Breast epithelium (tissue), 4 donors: ENCODE data around the gene LDLRAD4. TPM values are rescaled to one million over a fixed set of nuclear protein-coding genes. Genes with fewer than 3 reads are reported as not detected.

Experiments used
- DNase-seq, 2 donors: peaks; one replicate each; pipeline ENCODE4 v3.0.0-alpha.2; 2019; ENCODE audit warnings: low spot score in 2 of 2
- H3K27ac ChIP-seq, 2 donors: fragments of 200-600 bp; sonication (generic) in 1 of 2; one replicate each; pipeline ENCODE4 v1.5.1; 2016 to 2019; ENCODE audit warnings: mild to moderate bottlenecking in 1 of 2
- H3K27me3 ChIP-seq, 2 donors: fragments of 200-600 bp; sonication (generic) in 1 of 2; one replicate each; pipeline versions ENCODE4 v1.5.1 to v1.6.0; 2017 to 2019; ENCODE audit warnings: control low read depth in 1 of 2, mild to moderate bottlenecking in 1 of 2
- H3K36me3 ChIP-seq: fragments of 200-600 bp; one replicate; pipeline ENCODE4 v1.5.1; 2019
- H3K4me1 ChIP-seq, 2 donors: fragments of 200-600 bp; sonication (generic); one replicate each; pipeline ENCODE4 v1.5.1; 2016 to 2019; ENCODE audit warnings: control low read depth in 1 of 2
- H3K4me3 ChIP-seq, 3 donors: fragments of 200-600 bp; sonication (generic); 1 replicate in 2 of 3; 2 replicates in 1 of 3; pipeline ENCODE4 v1.5.1; 2016 to 2019; ENCODE audit warnings: mild to moderate bottlenecking in 3 of 3, moderate library complexity in 2 of 3
- H3K9me3 ChIP-seq, 2 donors: fragments of 200-600 bp; sonication (generic) in 1 of 2; one replicate each; pipeline ENCODE4 v1.5.1; 2016 to 2019; ENCODE audit warnings: control low read depth in 1 of 2
- POLR2A ChIP-seq: fragments of 450-650 bp; IDR thresholded peaks from one replicate; pipeline ENCODE4 v1.6.1; 2016; ENCODE audit warnings: antibody characterized with exemption, mild to moderate bottlenecking, moderate library complexity
- POLR2AphosphoS5 ChIP-seq, 3 donors: sonication (generic); formaldehyde crosslinking; IDR thresholded peaks; one replicate each; pipeline ENCODE4 v1.6.1; 2017; ENCODE audit warnings: antibody characterized with exemption in 3 of 3
- intact Hi-C: fragments of 100-400 bp; cut with DNase I; formaldehyde crosslinking; loops from one replicate; pipeline ENCODE4 v1.15.1; 2023; ENCODE audit warnings: low total_unique reads
- total RNA-seq, 3 donors: library from RNA; depleted of rRNA; stranded (reverse); fragments of >200 nt; gene quantifications; one replicate each; pipeline ENCODE4 v1.1.0, GENCODE V29; 2016
- TF ChIP-seq, protein P1 (sequence below), 3 donors: fragments of 450-650 bp; IDR thresholded peaks; one replicate each; pipeline ENCODE4 v1.5.1; 2016 to 2017; ENCODE audit warnings: antibody characterized with exemption in 3 of 3, mild to moderate bottlenecking in 3 of 3, moderate library complexity in 3 of 3

LDLRAD4 gene
- total RNA-seq, 3 donors from 2014 or later: 28.5 to 94.3 (median 42.9) TPM

- TF ChIP-seq, protein P1, sequence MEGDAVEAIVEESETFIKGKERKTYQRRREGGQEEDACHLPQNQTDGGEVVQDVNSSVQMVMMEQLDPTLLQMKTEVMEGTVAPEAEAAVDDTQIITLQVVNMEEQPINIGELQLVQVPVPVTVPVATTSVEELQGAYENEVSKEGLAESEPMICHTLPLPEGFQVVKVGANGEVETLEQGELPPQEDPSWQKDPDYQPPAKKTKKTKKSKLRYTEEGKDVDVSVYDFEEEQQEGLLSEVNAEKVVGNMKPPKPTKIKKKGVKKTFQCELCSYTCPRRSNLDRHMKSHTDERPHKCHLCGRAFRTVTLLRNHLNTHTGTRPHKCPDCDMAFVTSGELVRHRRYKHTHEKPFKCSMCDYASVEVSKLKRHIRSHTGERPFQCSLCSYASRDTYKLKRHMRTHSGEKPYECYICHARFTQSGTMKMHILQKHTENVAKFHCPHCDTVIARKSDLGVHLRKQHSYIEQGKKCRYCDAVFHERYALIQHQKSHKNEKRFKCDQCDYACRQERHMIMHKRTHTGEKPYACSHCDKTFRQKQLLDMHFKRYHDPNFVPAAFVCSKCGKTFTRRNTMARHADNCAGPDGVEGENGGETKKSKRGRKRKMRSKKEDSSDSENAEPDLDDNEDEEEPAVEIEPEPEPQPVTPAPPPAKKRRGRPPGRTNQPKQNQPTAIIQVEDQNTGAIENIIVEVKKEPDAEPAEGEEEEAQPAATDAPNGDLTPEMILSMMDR (IDR thresholded peaks at IDR 0.05): no peak
- no peak for TF ChIP-seq POLR2A
- H3K9me3 ChIP-seq: no peaks in the 10 kb centered on the region
- no peak for DNase-seq
- peaks cover 5% of the 10 kb centered on the region for H3K36me3 ChIP-seq
- H3K27me3 ChIP-seq: no peaks in the 10 kb centered on the region
- intact Hi-C loops: no loop called here
- no peak overlapping the region for H3K27ac ChIP-seq
- no peak overlapping the region for H3K4me3 ChIP-seq
- no peaks in the 10 kb centered on the region for H3K4me1 ChIP-seq
Observed at GRCh38 chr18:13647761-13648160, 429.2 kb downstream of the LDLRAD4 start.

GRCh38 chr18:13649397-13650390, 431.1 kb downstream of the LDLRAD4 start:
- Histone ChIP-seq H3K4me3 (no peak overlapping the region), H3K9me3 (no peaks in the 10 kb centered on the region), H3K27ac (no peak overlapping the region), H3K4me1 (no peaks in the 10 kb centered on the region), H3K36me3 (peaks cover 5% of the 10 kb centered on the region), H3K27me3 (no peaks in the 10 kb centered on the region)
- no peak for TF ChIP-seq POLR2A
- no peak for TF ChIP-seq POLR2AphosphoS5 (IDR thresholded peaks at IDR 0.05)
- TF ChIP-seq, protein P1 (IDR thresholded peaks at IDR 0.05): no peak
- intact Hi-C loops: no loop called here
- no peak for DNase-seq

GRCh38 chr18:13653746-13654433, 435.3 kb downstream of the LDLRAD4 start:
- Histone ChIP-seq H3K4me1 (no peaks in the 10 kb centered on the region), H3K36me3 (no peaks in the 10 kb centered on the region), H3K27ac (no peak overlapping the region), H3K4me3 (no peak overlapping the region), H3K27me3 (no peaks in the 10 kb centered on the region), H3K9me3 (no peaks in the 10 kb centered on the region)
- TF ChIP-seq POLR2AphosphoS5 (IDR thresholded peaks at IDR 0.05): no peak
- TF ChIP-seq, protein P1 (IDR thresholded peaks at IDR 0.05): no peak
- TF ChIP-seq POLR2A: no peak
- intact Hi-C loops: no loop called here
- DNase-seq: no peak

DNA sequence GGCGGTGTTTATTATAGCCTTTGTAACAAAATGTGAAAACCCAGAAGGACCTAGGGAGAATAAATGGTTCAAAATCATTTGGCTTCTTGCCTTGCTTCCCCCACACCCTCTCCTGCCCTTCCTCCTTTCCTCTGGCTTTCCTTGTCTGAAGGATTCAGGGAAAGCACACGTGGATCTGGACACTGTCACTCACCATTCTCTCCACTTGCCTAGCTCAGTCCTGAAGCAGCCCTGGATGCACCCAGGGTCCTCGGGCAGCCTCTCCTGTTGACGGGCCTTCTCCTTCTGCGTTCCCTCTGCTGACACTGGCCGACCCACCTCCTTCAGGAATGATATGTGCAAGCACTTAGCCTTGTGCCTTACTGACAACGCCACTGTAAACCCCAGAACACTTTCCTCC, 439.4 kb downstream of the LDLRAD4 start:
- Histone ChIP-seq H3K4me1 (no peaks in the 10 kb centered on the region), H3K9me3 (no peaks in the 10 kb centered on the region), H3K4me3 (no peak overlapping the region), H3K27ac (no peak overlapping the region), H3K27me3 (no peaks in the 10 kb centered on the region), H3K36me3 (no peaks in the 10 kb centered on the region)
- no peak for DNase-seq
- intact Hi-C loops: no loop called here
- TF ChIP-seq POLR2AphosphoS5 (IDR thresholded peaks at IDR 0.05): no peak
- TF ChIP-seq, protein P1 (IDR thresholded peaks at IDR 0.05): no peak
- no peak for TF ChIP-seq POLR2A
